ENCODE measurements around the gene SIX4.

SIX4 gene

DNA sequence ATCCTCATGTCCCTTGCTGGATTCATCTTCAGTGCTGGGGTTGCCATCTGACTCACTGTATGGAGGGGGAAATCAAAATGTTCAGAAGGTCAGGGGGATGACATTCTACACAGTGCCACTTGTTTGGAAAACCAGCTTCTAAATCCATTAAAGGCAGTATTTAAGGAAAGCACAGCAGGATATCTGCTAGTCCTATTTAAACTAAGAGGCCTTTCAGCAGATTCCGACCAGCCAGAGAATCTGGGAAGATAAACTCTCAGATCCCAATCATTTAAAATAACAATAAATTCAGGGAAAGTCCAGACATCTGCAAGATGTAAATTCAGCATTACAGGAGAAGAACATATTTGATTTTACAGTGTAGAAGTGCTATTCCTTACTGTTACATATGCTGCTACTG lies 3.8 kb downstream of the SIX4 start:
- Histone ChIP-seq H3K4me3 (ENCODE audit: low read length) (no peak overlapping the region), H3K36me3 (ENCODE audit: control insufficient read depth, insufficient read depth, low read length) (no peaks in the 10 kb centered on the region), H3K9ac (ENCODE audit: low read length) (no peak overlapping the region), H3K4me1 (ENCODE audit: control insufficient read depth, insufficient read depth, low read length) (no peaks in the 10 kb centered on the region), H3K9me3 (ENCODE audit: control insufficient read depth, low read length) (no peaks in the 10 kb centered on the region), H3K27me3 (ENCODE audit: control insufficient read depth, insufficient read depth, low read length) (peaks cover 13% of the 10 kb centered on the region)

DNA sequence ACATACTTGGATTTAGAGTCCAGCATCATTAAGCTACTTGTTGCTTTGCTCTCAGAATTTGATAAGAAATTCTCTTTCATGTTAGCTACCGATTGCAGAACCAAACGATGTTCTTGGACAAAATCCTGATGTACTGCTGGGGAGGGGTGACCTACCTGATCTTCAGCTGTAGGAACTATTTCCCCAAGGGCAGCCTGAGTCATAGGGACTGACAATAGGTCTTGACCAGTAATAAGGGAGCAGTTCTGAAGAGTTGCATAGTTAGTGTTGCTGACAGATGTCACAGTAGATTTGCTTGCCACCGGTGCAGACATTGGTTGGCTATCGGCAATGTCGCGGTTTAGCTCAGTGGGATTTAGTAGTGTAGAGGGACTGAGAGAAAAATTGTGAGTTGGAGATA lies 10.6 kb downstream of the SIX4 start:
- no peaks in the 10 kb centered on the region for H3K4me1 ChIP-seq (ENCODE audit: control insufficient read depth, insufficient read depth, low read length)
- H3K4me3 ChIP-seq (ENCODE audit: low read length): no peak overlapping the region
- H3K36me3 ChIP-seq (ENCODE audit: control insufficient read depth, insufficient read depth, low read length): no peaks in the 10 kb centered on the region
- no peaks in the 10 kb centered on the region for H3K27me3 ChIP-seq (ENCODE audit: control insufficient read depth, insufficient read depth, low read length)
- no peak overlapping the region for H3K9ac ChIP-seq (ENCODE audit: low read length)
- no peaks in the 10 kb centered on the region for H3K9me3 ChIP-seq (ENCODE audit: control insufficient read depth, low read length)

DNA sequence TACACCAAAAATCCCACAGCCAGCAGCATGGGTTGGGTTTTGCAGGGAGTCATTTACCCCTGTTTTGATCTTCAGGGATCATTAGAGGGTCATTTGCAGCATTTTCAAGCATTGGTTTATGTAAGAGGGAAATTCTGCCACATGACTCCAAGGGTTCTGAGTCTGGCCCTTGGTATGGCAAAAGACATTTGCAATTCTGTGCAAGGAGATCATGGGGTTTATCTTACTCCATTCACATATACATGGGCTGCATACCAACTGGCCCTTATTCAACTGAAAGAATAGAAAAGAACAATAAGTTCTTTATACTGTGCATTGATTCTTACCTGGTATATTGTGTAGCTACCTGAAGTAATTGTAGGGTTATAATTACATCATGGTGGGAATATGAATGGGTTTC lies 13.7 kb downstream of the SIX4 start:
- Histone ChIP-seq H3K9ac (ENCODE audit: low read length) (no peak overlapping the region), H3K4me1 (ENCODE audit: control insufficient read depth, insufficient read depth, low read length) (no peaks in the 10 kb centered on the region), H3K4me3 (ENCODE audit: low read length) (no peak overlapping the region), H3K9me3 (ENCODE audit: control insufficient read depth, low read length) (no peaks in the 10 kb centered on the region), H3K36me3 (ENCODE audit: control insufficient read depth, insufficient read depth, low read length) (no peaks in the 10 kb centered on the region), H3K27me3 (ENCODE audit: control insufficient read depth, insufficient read depth, low read length) (no peaks in the 10 kb centered on the region)

DNA sequence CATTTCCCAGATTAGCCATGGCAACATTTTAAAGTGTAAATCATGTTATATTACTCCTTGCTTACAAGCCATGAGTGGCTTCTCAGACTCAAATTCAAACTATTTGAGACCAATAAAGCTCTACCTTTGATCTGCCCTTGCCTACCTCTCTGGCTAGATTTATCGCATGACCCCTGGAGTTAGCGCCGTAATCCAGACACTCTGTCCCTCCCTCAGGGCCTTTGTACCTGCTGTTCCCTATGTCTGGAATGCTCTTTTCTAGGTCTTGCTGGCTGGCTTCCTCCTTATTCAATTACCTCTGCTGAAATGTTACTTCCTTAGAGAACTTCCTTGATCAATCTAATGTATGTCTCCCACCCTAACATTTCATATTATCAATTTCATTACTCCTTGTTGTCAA lies 16.3 kb downstream of the SIX4 start:
- H3K27me3 ChIP-seq (ENCODE audit: control insufficient read depth, insufficient read depth, low read length): no peaks in the 10 kb centered on the region
- no peak overlapping the region for H3K9ac ChIP-seq (ENCODE audit: low read length)
- no peaks in the 10 kb centered on the region for H3K36me3 ChIP-seq (ENCODE audit: control insufficient read depth, insufficient read depth, low read length)
- no peak overlapping the region for H3K4me3 ChIP-seq (ENCODE audit: low read length)
- H3K4me1 ChIP-seq (ENCODE audit: control insufficient read depth, insufficient read depth, low read length): no peaks in the 10 kb centered on the region
- H3K9me3 ChIP-seq (ENCODE audit: control insufficient read depth, low read length): no peaks in the 10 kb centered on the region

DNA sequence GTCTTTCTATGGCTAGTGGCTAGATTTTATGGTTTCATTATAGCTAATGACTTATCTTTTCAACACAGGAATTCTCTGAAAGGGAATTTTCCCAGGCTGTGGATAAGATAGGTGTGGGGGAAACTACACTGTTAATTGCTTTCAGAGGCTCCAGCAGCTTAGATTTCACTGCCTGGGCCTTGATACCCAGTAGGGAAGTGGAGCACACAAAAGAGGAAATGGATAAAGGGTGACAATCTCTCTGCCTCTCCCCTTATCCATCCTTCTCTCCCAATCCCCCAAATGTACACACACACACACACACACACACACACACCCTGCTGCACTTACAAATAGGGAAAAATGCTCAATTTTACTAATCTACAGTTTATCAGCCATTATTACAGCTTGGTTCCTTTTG lies 19.1 kb downstream of the SIX4 start:
- Histone ChIP-seq H3K9me3 (ENCODE audit: control insufficient read depth, low read length) (no peaks in the 10 kb centered on the region), H3K4me1 (ENCODE audit: control insufficient read depth, insufficient read depth, low read length) (no peaks in the 10 kb centered on the region), H3K9ac (ENCODE audit: low read length) (no peak overlapping the region), H3K36me3 (ENCODE audit: control insufficient read depth, insufficient read depth, low read length) (no peaks in the 10 kb centered on the region), H3K4me3 (ENCODE audit: low read length) (no peak overlapping the region), H3K27me3 (ENCODE audit: control insufficient read depth, insufficient read depth, low read length) (no peaks in the 10 kb centered on the region)

DNA sequence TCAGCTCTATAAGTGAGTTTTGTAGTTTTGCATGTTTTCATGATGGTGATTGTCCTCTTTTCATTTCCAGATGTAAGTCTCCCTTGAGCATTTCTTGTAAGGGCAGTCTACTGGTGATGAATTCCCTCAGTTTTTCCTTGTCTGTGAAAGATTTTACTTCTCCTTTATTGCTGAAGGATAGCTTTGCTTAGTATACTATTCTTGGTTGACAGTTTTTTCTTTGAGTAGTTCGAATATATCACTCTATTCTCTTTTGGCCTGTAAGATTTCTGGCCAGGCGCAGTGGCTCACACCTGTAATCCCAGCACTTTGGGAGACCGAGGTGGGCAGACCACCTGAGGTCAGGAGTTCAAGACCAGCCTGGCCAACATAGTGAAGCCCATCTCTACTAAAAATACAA lies 23.6 kb downstream of the SIX4 start:
- Histone ChIP-seq H3K9ac (ENCODE audit: low read length) (no peak overlapping the region), H3K4me1 (ENCODE audit: control insufficient read depth, insufficient read depth, low read length) (no peaks in the 10 kb centered on the region), H3K9me3 (ENCODE audit: control insufficient read depth, low read length) (no peaks in the 10 kb centered on the region), H3K36me3 (ENCODE audit: control insufficient read depth, insufficient read depth, low read length) (no peaks in the 10 kb centered on the region), H3K27me3 (ENCODE audit: control insufficient read depth, insufficient read depth, low read length) (no peaks in the 10 kb centered on the region), H3K4me3 (ENCODE audit: low read length) (no peak overlapping the region)

DNA sequence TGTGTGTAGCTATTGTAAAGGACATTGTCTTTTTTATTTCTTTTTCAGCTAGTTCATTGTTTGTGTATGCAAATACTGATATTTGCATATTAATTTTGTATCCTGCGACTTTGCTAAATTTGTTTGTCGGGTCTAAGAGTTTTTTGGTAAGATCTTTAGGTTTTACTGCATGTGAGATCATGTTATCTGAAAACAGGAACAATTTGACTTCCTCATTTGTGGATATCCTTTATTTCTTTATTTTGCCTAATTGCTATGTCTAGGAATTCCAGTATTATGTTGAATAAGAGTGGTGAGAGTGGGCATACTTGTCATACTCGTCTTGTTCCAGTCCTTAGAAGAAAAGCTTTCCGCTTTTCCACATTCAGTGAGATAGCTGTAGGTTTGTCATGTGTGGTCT lies 28.8 kb downstream of the SIX4 start:
- Histone ChIP-seq H3K4me3 (ENCODE audit: low read length) (no peak overlapping the region), H3K36me3 (ENCODE audit: control insufficient read depth, insufficient read depth, low read length) (no peaks in the 10 kb centered on the region), H3K27me3 (ENCODE audit: control insufficient read depth, insufficient read depth, low read length) (no peaks in the 10 kb centered on the region), H3K9me3 (ENCODE audit: control insufficient read depth, low read length) (no peaks in the 10 kb centered on the region), H3K4me1 (ENCODE audit: control insufficient read depth, insufficient read depth, low read length) (no peaks in the 10 kb centered on the region), H3K9ac (ENCODE audit: low read length) (no peak overlapping the region)

DNA sequence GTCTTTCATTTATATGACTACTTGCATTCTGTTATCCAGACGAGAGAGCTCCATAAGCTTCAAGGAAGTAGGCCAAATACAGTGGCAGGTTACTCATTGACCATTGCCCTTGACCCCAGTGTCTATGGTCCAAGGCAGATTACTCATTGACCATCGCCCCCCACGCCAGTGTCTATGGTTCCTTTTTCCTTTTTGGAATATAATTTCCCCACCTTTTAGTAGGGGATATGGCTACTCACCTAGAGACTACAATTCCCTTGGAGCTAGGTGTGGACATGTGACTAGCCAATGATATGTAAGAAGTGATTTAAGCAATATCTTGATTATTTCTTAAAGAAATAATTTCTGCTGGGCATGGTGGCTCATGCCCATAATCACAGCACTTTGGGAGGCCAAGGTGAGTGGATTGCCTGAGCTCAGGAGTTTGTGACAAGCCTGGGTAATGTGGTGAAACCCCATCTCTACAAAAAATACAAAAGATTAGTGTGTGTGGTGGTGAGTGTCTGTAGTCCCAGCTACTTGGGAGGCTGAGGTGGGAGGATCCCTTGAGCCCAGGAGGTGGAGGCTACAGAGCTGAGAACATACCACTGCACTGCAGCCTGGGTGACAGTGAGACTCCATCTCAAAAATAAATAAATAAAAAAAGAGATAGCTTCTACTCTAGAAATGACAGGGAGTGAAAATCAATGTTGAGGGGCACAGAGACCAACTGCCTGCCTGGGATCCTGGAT lies 32.6 kb downstream of the SIX4 start:
- Histone ChIP-seq H3K9me3 (ENCODE audit: control insufficient read depth, low read length) (no peaks in the 10 kb centered on the region), H3K4me3 (ENCODE audit: low read length) (no peak overlapping the region), H3K27me3 (ENCODE audit: control insufficient read depth, insufficient read depth, low read length) (no peaks in the 10 kb centered on the region), H3K4me1 (ENCODE audit: control insufficient read depth, insufficient read depth, low read length) (no peaks in the 10 kb centered on the region), H3K36me3 (ENCODE audit: control insufficient read depth, insufficient read depth, low read length) (no peaks in the 10 kb centered on the region), H3K9ac (ENCODE audit: low read length) (no peak overlapping the region)

DNA sequence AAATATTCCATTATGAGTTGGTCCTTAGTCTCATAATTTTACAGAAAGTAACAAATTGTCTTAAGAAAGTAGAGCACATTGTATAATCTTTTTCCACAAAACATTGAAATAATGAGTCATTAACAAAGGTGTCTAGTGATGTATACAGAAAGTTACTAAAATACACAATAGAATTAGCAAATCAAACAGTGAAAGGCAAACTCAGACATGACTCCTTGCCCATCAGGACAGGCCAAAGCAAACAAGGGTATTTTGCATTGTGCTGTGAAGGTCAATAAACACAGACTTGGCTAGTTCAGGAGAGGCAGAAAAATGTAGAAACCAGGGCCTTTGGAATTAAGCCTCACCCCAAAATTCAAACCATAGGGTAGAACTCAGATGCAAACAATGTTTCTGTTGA lies 37.3 kb downstream of the SIX4 start:
- Histone ChIP-seq H3K4me1 (ENCODE audit: control insufficient read depth, insufficient read depth, low read length) (no peaks in the 10 kb centered on the region), H3K27me3 (ENCODE audit: control insufficient read depth, insufficient read depth, low read length) (no peaks in the 10 kb centered on the region), H3K36me3 (ENCODE audit: control insufficient read depth, insufficient read depth, low read length) (no peaks in the 10 kb centered on the region), H3K4me3 (ENCODE audit: low read length) (no peak overlapping the region), H3K9me3 (ENCODE audit: control insufficient read depth, low read length) (no peaks in the 10 kb centered on the region), H3K9ac (ENCODE audit: low read length) (no peak overlapping the region)

DNA sequence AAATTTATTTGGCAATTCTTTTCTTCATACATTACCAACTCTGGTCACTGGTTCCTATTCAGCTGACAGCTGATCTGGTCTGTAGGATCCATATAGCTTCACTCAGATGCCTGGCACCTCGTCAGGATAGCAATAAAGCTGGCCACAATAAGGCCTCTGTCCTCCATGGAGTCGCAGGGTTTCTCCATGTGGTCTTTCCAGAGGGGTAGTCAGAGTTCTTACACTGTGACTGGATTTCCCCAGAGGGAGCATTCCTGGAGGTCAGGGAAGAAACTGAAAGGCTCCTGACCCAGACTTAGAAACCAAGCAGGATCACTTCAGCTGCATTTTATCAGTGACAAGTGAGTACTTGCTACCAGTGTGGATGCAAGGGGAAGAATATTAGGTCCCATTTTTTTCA lies 39.9 kb downstream of the SIX4 start:
- Histone ChIP-seq H3K36me3 (ENCODE audit: control insufficient read depth, insufficient read depth, low read length) (no peaks in the 10 kb centered on the region), H3K4me1 (ENCODE audit: control insufficient read depth, insufficient read depth, low read length) (no peaks in the 10 kb centered on the region), H3K9me3 (ENCODE audit: control insufficient read depth, low read length) (no peaks in the 10 kb centered on the region), H3K4me3 (ENCODE audit: low read length) (no peak overlapping the region), H3K9ac (ENCODE audit: low read length) (no peak overlapping the region), H3K27me3 (ENCODE audit: control insufficient read depth, insufficient read depth, low read length) (no peaks in the 10 kb centered on the region)

DNA sequence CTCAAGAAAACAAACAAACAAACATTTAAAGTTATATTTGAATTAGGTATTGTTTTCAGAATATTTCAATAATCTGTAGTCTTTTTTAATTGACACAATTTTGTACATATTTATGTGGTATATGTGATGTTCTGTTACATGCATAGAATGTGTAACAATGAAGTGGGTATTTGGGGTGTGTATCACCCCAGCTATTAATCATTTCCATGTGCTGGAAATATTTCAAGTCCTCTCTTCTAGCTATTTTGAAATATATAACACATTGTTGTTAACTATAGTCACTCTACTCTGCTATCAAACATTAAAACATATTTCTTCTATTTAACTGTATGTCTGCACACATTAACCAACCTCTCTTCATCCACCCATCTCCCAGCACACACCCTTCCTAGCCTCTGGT lies 42.9 kb downstream of the SIX4 start:
- Histone ChIP-seq H3K27me3 (ENCODE audit: control insufficient read depth, insufficient read depth, low read length) (no peaks in the 10 kb centered on the region), H3K4me1 (ENCODE audit: control insufficient read depth, insufficient read depth, low read length) (no peaks in the 10 kb centered on the region), H3K36me3 (ENCODE audit: control insufficient read depth, insufficient read depth, low read length) (no peaks in the 10 kb centered on the region), H3K9me3 (ENCODE audit: control insufficient read depth, low read length) (no peaks in the 10 kb centered on the region), H3K4me3 (ENCODE audit: low read length) (no peak overlapping the region), H3K9ac (ENCODE audit: low read length) (no peak overlapping the region)

DNA sequence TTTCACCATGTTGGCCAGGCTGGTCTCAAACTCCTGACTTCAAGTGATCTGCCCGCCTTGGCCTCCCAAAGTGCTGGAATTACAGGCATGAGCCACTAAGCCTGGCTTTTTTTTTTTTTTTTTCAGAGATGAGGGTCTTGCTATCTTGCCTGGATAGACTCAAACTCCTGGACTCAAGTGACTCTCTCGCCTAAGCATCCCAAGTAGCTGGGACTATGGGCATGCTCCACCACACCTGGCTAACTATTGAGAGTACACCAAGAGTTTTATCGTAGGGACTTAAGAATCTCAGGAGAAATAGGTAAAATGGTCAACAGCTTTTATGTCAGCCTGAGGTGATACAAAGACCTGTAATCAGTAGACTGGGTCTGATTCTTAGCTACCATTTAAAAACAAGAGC lies 43.6 kb downstream of the SIX4 start:
- Histone ChIP-seq H3K4me3 (ENCODE audit: low read length) (no peak overlapping the region), H3K4me1 (ENCODE audit: control insufficient read depth, insufficient read depth, low read length) (no peaks in the 10 kb centered on the region), H3K9me3 (ENCODE audit: control insufficient read depth, low read length) (no peaks in the 10 kb centered on the region), H3K36me3 (ENCODE audit: control insufficient read depth, insufficient read depth, low read length) (no peaks in the 10 kb centered on the region), H3K9ac (ENCODE audit: low read length) (no peak overlapping the region), H3K27me3 (ENCODE audit: control insufficient read depth, insufficient read depth, low read length) (no peaks in the 10 kb centered on the region)

Measured in mucosa of stomach (tissue), 1 donor.